Measurements from ENCODE around the gene KCTD17. TPM values are rescaled to one million over a fixed set of nuclear protein-coding genes. Genes with fewer than 3 reads are reported as not detected.
A peak's percentile ranks its signal among the peaks of the same experiment; 100 is the strongest.

Gene KCTD17
- total and polyA plus RNA-seq, 2 of the 13 experiments (the other 11 are each of a cell fraction or from before 2014, with no cell fraction given), result 5.3 to 11.7 TPM

DNA sequence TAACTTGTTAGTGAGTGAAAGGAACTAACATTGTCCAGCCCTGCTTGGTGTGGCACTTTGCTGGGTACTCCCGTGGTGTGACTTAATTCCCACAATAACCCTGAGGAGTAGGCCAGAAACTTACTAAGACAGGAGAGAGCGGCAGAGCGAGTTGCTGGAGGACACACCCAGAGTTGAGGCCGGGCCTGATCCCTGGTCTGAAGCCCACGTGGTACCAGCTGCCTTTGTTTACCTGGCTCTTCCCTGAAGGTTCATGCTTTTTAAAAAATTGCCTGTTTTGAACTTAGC, 31.4 kb upstream of the KCTD17 start (continued):
- TF ChIP-seq SRSF9 (IDR thresholded peaks at IDR 0.05; ENCODE audit: borderline replicate concordance, insufficient read depth, low read depth, low read length, poor library complexity, severe bottlenecking) (no peak), FOXO1 (CRISPR knock-in tag; IDR thresholded peaks at IDR 0.05) (no peak), HNF4G (IDR thresholded peaks at IDR 0.05; ENCODE audit: borderline replicate concordance, low read depth, low read length) (no peak), HNF4G (CRISPR knock-in tag; IDR thresholded peaks at IDR 0.05; ENCODE audit: borderline replicate concordance, low read depth) (no peak), BCL6 (CRISPR knock-in tag; IDR thresholded peaks at IDR 0.05) (no peak), SNAPC2 (CRISPR knock-in tag; IDR thresholded peaks at IDR 0.05) (no peak), ZSCAN29 (CRISPR knock-in tag; conservative IDR thresholded peaks at IDR 0.05) (no peak), MYC (CRISPR knock-in tag; IDR thresholded peaks at IDR 0.05; ENCODE audit: borderline replicate concordance) (peak; percentile 85; the same call in 1 of the 2 replicates), ZNF253 (CRISPR knock-in tag; IDR thresholded peaks at IDR 0.05; ENCODE audit: borderline replicate concordance) (no peak), ZNF75D (CRISPR knock-in tag; IDR thresholded peaks at IDR 0.05; ENCODE audit: borderline replicate concordance) (no peak), MAF1 (CRISPR knock-in tag; IDR thresholded peaks at IDR 0.05; ENCODE audit: borderline replicate concordance) (no peak), RARA (CRISPR knock-in tag; IDR thresholded peaks at IDR 0.05) (peak; percentile 5; the same call in 1 of the 2 replicates)
- TF ChIP-seq, protein P1, sequence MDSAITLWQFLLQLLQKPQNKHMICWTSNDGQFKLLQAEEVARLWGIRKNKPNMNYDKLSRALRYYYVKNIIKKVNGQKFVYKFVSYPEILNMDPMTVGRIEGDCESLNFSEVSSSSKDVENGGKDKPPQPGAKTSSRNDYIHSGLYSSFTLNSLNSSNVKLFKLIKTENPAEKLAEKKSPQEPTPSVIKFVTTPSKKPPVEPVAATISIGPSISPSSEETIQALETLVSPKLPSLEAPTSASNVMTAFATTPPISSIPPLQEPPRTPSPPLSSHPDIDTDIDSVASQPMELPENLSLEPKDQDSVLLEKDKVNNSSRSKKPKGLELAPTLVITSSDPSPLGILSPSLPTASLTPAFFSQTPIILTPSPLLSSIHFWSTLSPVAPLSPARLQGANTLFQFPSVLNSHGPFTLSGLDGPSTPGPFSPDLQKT (CRISPR knock-in tag; IDR thresholded peaks at IDR 0.05; ENCODE audit: borderline replicate concordance), result no peak
- TF ChIP-seq, protein P2, sequence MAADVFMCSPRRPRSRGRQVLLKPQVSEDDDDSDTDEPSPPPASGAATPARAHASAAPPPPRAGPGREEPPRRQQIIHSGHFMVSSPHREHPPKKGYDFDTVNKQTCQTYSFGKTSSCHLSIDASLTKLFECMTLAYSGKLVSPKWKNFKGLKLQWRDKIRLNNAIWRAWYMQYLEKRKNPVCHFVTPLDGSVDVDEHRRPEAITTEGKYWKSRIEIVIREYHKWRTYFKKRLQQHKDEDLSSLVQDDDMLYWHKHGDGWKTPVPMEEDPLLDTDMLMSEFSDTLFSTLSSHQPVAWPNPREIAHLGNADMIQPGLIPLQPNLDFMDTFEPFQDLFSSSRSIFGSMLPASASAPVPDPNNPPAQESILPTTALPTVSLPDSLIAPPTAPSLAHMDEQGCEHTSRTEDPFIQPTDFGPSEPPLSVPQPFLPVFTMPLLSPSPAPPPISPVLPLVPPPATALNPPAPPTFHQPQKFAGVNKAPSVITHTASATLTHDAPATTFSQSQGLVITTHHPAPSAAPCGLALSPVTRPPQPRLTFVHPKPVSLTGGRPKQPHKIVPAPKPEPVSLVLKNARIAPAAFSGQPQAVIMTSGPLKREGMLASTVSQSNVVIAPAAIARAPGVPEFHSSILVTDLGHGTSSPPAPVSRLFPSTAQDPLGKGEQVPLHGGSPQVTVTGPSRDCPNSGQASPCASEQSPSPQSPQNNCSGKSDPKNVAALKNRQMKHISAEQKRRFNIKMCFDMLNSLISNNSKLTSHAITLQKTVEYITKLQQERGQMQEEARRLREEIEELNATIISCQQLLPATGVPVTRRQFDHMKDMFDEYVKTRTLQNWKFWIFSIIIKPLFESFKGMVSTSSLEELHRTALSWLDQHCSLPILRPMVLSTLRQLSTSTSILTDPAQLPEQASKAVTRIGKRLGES (CRISPR knock-in tag; IDR thresholded peaks at IDR 0.05; ENCODE audit: borderline replicate concordance), result no peak
- TF ChIP-seq, protein P3, sequence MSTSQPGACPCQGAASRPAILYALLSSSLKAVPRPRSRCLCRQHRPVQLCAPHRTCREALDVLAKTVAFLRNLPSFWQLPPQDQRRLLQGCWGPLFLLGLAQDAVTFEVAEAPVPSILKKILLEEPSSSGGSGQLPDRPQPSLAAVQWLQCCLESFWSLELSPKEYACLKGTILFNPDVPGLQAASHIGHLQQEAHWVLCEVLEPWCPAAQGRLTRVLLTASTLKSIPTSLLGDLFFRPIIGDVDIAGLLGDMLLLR (CRISPR knock-in tag; IDR thresholded peaks at IDR 0.05), result no peak
- TF ChIP-seq, protein P4, sequence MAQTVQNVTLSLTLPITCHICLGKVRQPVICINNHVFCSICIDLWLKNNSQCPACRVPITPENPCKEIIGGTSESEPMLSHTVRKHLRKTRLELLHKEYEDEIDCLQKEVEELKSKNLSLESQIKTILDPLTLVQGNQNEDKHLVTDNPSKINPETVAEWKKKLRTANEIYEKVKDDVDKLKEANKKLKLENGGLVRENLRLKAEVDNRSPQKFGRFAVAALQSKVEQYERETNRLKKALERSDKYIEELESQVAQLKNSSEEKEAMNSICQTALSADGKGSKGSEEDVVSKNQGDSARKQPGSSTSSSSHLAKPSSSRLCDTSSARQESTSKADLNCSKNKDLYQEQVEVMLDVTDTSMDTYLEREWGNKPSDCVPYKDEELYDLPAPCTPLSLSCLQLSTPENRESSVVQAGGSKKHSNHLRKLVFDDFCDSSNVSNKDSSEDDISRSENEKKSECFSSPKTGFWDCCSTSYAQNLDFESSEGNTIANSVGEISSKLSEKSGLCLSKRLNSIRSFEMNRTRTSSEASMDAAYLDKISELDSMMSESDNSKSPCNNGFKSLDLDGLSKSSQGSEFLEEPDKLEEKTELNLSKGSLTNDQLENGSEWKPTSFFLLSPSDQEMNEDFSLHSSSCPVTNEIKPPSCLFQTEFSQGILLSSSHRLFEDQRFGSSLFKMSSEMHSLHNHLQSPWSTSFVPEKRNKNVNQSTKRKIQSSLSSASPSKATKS (CRISPR knock-in tag; IDR thresholded peaks at IDR 0.05), result no peak
